WTC11 (cell line): ENCODE measurements around the gene KCNIP4. TPM values are rescaled to one million over a fixed set of nuclear protein-coding genes. Genes with fewer than 3 reads are reported as not detected.

ENCODE experiments used
- ATAC-seq: fragments of 200-7000 bp; cut with Tn5 transposase; 2 replicates; pipeline ENCODE4 v1.10.0; 2021; ENCODE audit warnings: mild to moderate bottlenecking, moderate library complexity
- CTCF ChIA-PET: fragments of 300-600 bp; sonication (Branson Sonifier 250); formaldehyde crosslinking; loops from one replicate; lab custom pipeline; 2021; ENCODE audit warnings: antibody characterized with exemption; lab: Charles Lee
- POLR2A ChIA-PET: fragments of 350-600 bp; sonication (Branson Sonifier 250); formaldehyde crosslinking; loops from one replicate; lab custom pipeline; 2021; ENCODE audit warnings: antibody characterized with exemption; lab: Charles Lee
- DNase-seq: peaks from one replicate; pipeline ENCODE4 v3.0.0; 2021; ENCODE audit warnings: low spot score
- H3K27ac Mint-ChIP-seq: 2 replicates; pipeline ENCODE4 v1.8.0; 2021; ENCODE audit warnings: mixed read lengths
- H3K27me3 Mint-ChIP-seq: 2 replicates; pipeline ENCODE4 v1.8.0; 2021; ENCODE audit warnings: low read depth, mild to moderate bottlenecking, moderate library complexity, mixed read lengths
- H3K36me3 Mint-ChIP-seq: 2 replicates; pipeline ENCODE4 v1.8.0; 2021; ENCODE audit warnings: mixed read lengths
- H3K4me1 Mint-ChIP-seq: 2 replicates; pipeline ENCODE4 v1.8.0; 2022; ENCODE audit warnings: mixed read lengths
- H3K4me3 Mint-ChIP-seq: 2 replicates; pipeline ENCODE4 v1.8.0; 2021; ENCODE audit warnings: mild to moderate bottlenecking, moderate library complexity, mixed read lengths
- H3K9me3 Mint-ChIP-seq: 2 replicates; pipeline ENCODE4 v1.8.0; 2021; ENCODE audit warnings: mixed read lengths
- CREM ChIP-seq: sonication (generic); formaldehyde crosslinking; IDR thresholded peaks from 2 replicates; pipeline ENCODE4 v1.8.1; 2022; ENCODE audit warnings: mild to moderate bottlenecking, missing genetic modification reagents, moderate library complexity
- ELF4 ChIP-seq: sonication (generic); formaldehyde crosslinking; IDR thresholded peaks from 2 replicates; pipeline ENCODE4 v1.8.1; 2022; ENCODE audit warnings: low read depth, mild to moderate bottlenecking, moderate library complexity, missing genetic modification reagents
- FOXP1 ChIP-seq: sonication (generic); formaldehyde crosslinking; IDR thresholded peaks from 2 replicates; pipeline ENCODE4 v1.8.0; 2022; ENCODE audit warnings: missing genetic modification reagents, mild to moderate bottlenecking, moderate library complexity, borderline replicate concordance
- JAZF1 ChIP-seq: fragments of 250-450 bp; sonication (Bioruptor Pico); IDR thresholded peaks from 2 replicates; pipeline ENCODE4 v1.9.0; 2021; ENCODE audit warnings: moderate library complexity, mild to moderate bottlenecking, inconsistent platforms
- JUN ChIP-seq: sonication (generic); formaldehyde crosslinking; IDR thresholded peaks from 2 replicates; pipeline ENCODE4 v1.8.0; 2023; ENCODE audit warnings: mild to moderate bottlenecking, missing genetic modification reagents
- RELA ChIP-seq: sonication (generic); formaldehyde crosslinking; IDR thresholded peaks from 2 replicates; pipeline ENCODE4 v1.8.1; 2022; ENCODE audit warnings: missing genetic modification reagents, mild to moderate bottlenecking, borderline replicate concordance
- TEAD1 ChIP-seq: sonication (generic); formaldehyde crosslinking; IDR thresholded peaks from 2 replicates; pipeline ENCODE4 v1.8.0; 2022; ENCODE audit warnings: mild to moderate bottlenecking, missing genetic modification reagents
- TEAD4 ChIP-seq: sonication (generic); formaldehyde crosslinking; IDR thresholded peaks from 2 replicates; pipeline ENCODE4 v1.8.0; 2022; ENCODE audit warnings: mild to moderate bottlenecking, missing genetic modification reagents
- ZNF232 ChIP-seq: sonication (generic); formaldehyde crosslinking; IDR thresholded peaks from 2 replicates; pipeline ENCODE4 v1.8.0; 2022; ENCODE audit warnings: mild to moderate bottlenecking, missing genetic modification reagents
- ZNF317 ChIP-seq: sonication (generic); formaldehyde crosslinking; IDR thresholded peaks from 2 replicates; pipeline ENCODE4 v1.8.1; 2023; ENCODE audit warnings: low read depth, mild to moderate bottlenecking, moderate library complexity, missing genetic modification reagents, borderline replicate concordance
- ZNF671 ChIP-seq: fragments of 250-450 bp; sonication (Bioruptor Pico); IDR thresholded peaks from 2 replicates; pipeline ENCODE4 v1.8.0; 2021; ENCODE audit warnings: mild to moderate bottlenecking
- total RNA-seq: library from RNA; stranded (reverse); gene quantifications from 3 replicates; pipeline ENCODE4 v1.2.3, GENCODE V29; 2021
- TF ChIP-seq, protein P1 (sequence below): sonication (generic); formaldehyde crosslinking; IDR thresholded peaks from 2 replicates; pipeline ENCODE4 v1.8.1; 2022; ENCODE audit warnings: mild to moderate bottlenecking, missing genetic modification reagents, moderate library complexity, borderline replicate concordance
- TF ChIP-seq, protein P2 (sequence below): sonication (generic); formaldehyde crosslinking; conservative IDR thresholded peaks from 2 replicates; pipeline ENCODE4 v1.8.1; 2022; ENCODE audit warnings: mild to moderate bottlenecking, missing genetic modification reagents
- TF ChIP-seq, protein P3 (sequence below): sonication (generic); formaldehyde crosslinking; IDR thresholded peaks from 2 replicates; pipeline ENCODE4 v1.8.0; 2023; ENCODE audit warnings: missing genetic modification reagents, mild to moderate bottlenecking, borderline replicate concordance
- TF ChIP-seq, protein P4 (sequence below): sonication (generic); formaldehyde crosslinking; IDR thresholded peaks from 2 replicates; pipeline ENCODE4 v1.8.1; 2022; ENCODE audit warnings: missing genetic modification reagents, borderline replicate concordance
- TF ChIP-seq, protein P5 (sequence below): sonication (generic); formaldehyde crosslinking; IDR thresholded peaks from 2 replicates; pipeline ENCODE4 v1.8.1; 2023; ENCODE audit warnings: mild to moderate bottlenecking, missing genetic modification reagents
- TF ChIP-seq, protein P6 (sequence below): fragments of 250-450 bp; sonication (Bioruptor Pico); IDR thresholded peaks from 2 replicates; pipeline ENCODE4 v1.9.0; 2021; ENCODE audit warnings: mild to moderate bottlenecking, borderline replicate concordance
- TF ChIP-seq, protein P7 (sequence below): fragments of 250-450 bp; sonication (Bioruptor Pico); IDR thresholded peaks from 2 replicates; pipeline ENCODE4 v1.9.0; 2021; ENCODE audit warnings: moderate library complexity, mild to moderate bottlenecking, inconsistent platforms, borderline replicate concordance

Gene KCNIP4
- total RNA-seq, 1 experiment from 2014 or later, result not detected

DNA sequence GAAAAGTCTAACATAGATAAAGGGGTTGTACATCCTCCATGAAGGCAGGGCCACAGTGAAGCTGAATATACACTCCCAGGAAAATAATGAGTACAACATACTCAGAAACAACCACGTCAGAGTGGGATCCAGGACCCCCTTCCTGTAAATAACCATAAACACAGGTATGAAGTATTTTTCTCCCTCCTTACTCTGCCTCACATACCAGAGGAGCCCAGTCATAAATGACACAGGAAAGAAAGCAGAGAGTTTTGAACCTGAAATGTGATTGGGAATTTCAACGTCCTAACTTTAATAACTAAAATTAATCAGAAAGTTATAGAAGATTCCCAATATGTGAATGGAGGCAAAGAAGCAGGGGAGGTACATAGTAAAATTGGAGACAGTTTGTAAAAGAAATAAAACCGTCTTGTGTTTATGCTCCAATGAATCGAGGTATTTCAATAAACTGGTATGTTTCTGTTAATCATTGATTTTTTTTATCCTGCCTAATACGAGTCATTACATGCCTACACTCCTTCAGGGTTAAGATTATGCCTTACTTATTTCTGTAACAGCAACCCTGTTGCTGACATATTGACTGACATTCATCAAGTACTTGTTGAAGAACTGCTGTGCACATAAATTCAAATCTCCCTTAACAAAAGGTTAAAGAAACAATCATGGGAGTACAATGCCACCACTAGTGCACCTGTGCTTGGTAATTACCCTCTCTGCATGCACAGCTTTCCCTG lies 431.3 kb downstream of the KCNIP4 start:
- ATAC-seq (no peak), DNase-seq (no peak)
- TF ChIP-seq, protein P1, sequence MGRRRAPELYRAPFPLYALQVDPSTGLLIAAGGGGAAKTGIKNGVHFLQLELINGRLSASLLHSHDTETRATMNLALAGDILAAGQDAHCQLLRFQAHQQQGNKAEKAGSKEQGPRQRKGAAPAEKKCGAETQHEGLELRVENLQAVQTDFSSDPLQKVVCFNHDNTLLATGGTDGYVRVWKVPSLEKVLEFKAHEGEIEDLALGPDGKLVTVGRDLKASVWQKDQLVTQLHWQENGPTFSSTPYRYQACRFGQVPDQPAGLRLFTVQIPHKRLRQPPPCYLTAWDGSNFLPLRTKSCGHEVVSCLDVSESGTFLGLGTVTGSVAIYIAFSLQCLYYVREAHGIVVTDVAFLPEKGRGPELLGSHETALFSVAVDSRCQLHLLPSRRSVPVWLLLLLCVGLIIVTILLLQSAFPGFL, result no peak
- TF ChIP-seq, protein P2, sequence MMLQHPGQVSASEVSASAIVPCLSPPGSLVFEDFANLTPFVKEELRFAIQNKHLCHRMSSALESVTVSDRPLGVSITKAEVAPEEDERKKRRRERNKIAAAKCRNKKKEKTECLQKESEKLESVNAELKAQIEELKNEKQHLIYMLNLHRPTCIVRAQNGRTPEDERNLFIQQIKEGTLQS (CRISPR knock-in tag), result no peak
- no peak for TF ChIP-seq TEAD4
- TF ChIP-seq ZNF232 (CRISPR knock-in tag), result no peak
- TF ChIP-seq, protein P3, sequence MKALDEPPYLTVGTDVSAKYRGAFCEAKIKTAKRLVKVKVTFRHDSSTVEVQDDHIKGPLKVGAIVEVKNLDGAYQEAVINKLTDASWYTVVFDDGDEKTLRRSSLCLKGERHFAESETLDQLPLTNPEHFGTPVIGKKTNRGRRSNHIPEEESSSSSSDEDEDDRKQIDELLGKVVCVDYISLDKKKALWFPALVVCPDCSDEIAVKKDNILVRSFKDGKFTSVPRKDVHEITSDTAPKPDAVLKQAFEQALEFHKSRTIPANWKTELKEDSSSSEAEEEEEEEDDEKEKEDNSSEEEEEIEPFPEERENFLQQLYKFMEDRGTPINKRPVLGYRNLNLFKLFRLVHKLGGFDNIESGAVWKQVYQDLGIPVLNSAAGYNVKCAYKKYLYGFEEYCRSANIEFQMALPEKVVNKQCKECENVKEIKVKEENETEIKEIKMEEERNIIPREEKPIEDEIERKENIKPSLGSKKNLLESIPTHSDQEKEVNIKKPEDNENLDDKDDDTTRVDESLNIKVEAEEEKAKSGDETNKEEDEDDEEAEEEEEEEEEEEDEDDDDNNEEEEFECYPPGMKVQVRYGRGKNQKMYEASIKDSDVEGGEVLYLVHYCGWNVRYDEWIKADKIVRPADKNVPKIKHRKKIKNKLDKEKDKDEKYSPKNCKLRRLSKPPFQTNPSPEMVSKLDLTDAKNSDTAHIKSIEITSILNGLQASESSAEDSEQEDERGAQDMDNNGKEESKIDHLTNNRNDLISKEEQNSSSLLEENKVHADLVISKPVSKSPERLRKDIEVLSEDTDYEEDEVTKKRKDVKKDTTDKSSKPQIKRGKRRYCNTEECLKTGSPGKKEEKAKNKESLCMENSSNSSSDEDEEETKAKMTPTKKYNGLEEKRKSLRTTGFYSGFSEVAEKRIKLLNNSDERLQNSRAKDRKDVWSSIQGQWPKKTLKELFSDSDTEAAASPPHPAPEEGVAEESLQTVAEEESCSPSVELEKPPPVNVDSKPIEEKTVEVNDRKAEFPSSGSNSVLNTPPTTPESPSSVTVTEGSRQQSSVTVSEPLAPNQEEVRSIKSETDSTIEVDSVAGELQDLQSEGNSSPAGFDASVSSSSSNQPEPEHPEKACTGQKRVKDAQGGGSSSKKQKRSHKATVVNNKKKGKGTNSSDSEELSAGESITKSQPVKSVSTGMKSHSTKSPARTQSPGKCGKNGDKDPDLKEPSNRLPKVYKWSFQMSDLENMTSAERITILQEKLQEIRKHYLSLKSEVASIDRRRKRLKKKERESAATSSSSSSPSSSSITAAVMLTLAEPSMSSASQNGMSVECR (CRISPR knock-in tag), result no peak
- no peak for TF ChIP-seq FOXP1
- TF ChIP-seq CREM, result no peak
- TF ChIP-seq RELA (CRISPR knock-in tag), result no peak
- TF ChIP-seq, protein P4, sequence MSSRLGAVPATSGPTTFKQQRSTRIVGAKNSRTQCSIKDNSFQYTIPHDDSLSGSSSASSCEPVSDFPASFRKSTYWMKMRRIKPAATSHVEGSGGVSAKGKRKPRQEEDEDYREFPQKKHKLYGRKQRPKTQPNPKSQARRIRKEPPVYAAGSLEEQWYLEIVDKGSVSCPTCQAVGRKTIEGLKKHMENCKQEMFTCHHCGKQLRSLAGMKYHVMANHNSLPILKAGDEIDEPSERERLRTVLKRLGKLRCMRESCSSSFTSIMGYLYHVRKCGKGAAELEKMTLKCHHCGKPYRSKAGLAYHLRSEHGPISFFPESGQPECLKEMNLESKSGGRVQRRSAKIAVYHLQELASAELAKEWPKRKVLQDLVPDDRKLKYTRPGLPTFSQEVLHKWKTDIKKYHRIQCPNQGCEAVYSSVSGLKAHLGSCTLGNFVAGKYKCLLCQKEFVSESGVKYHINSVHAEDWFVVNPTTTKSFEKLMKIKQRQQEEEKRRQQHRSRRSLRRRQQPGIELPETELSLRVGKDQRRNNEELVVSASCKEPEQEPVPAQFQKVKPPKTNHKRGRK (CRISPR knock-in tag), result no peak
- TF ChIP-seq, protein P5, sequence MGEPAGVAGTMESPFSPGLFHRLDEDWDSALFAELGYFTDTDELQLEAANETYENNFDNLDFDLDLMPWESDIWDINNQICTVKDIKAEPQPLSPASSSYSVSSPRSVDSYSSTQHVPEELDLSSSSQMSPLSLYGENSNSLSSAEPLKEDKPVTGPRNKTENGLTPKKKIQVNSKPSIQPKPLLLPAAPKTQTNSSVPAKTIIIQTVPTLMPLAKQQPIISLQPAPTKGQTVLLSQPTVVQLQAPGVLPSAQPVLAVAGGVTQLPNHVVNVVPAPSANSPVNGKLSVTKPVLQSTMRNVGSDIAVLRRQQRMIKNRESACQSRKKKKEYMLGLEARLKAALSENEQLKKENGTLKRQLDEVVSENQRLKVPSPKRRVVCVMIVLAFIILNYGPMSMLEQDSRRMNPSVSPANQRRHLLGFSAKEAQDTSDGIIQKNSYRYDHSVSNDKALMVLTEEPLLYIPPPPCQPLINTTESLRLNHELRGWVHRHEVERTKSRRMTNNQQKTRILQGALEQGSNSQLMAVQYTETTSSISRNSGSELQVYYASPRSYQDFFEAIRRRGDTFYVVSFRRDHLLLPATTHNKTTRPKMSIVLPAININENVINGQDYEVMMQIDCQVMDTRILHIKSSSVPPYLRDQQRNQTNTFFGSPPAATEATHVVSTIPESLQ (CRISPR knock-in tag), result no peak
- no peak for TF ChIP-seq ZNF317 (CRISPR knock-in tag)
- TF ChIP-seq ELF4 (CRISPR knock-in tag), result no peak
- Mint-ChIP-seq H3K27ac (no peak overlapping the region), H3K9me3 (peaks cover 6% of the 10 kb centered on the region; the same call in 1 of the 2 replicates), H3K27me3 (no peaks in the 10 kb centered on the region), H3K4me3 (no peak overlapping the region), H3K36me3 (no peaks in the 10 kb centered on the region), H3K4me1 (peaks cover 9% of the 10 kb centered on the region)
- CTCF ChIA-PET, result no interaction called here
- POLR2A ChIA-PET, result no interaction called here

DNA sequence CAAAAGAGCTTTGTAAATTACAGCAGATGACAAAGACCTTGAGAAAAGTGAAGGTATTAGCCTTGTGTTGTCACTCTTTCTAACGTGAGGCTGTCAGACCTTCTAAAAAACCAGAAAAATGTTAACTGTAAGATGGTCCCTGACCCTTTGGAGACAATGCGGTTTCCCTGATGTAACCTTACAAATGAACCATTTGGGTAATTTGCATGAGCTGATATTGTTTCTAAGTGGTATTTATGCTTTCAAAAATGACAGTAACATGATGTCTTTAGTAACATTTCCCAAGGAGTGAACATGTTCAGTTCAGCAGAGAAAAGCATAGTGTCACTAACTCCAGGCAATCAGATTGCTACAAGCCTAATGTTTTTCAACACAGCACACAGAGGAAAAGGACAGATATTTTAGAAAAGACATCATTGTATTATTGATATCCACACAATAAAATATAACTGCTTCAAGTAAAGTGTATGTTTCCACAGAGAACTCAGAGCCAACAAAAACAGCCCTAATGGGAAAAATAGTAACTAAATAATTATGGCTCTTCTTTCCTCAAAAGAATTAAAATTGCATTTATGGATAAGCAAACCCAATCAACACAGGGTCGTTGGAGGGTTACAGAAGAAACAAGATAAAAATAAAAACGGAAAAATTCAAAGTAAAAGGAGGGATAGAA lies 434.4 kb downstream of the KCNIP4 start:
- Mint-ChIP-seq H3K36me3 (no peaks in the 10 kb centered on the region), H3K4me1 (peaks cover 9% of the 10 kb centered on the region), H3K4me3 (no peak overlapping the region), H3K27ac (no peak overlapping the region), H3K9me3 (peaks cover 3% of the 10 kb centered on the region; the same call in 1 of the 2 replicates), H3K27me3 (no peaks in the 10 kb centered on the region)
- ATAC-seq, result no peak
- DNase-seq, result no peak
- CTCF ChIA-PET, result interaction anchor here (1.0 to 1.6 kb wide), 2 partner anchors 183 to 275 kb away, joined by 3 to 5 read pairs; no protein-coding TSS in a partner anchor
- POLR2A ChIA-PET, result no interaction called here
- no peak for TF ChIP-seq JAZF1 (CRISPR knock-in tag)
- no peak for TF ChIP-seq JUN
- TF ChIP-seq, protein P2 (CRISPR knock-in tag), result no peak
- TF ChIP-seq, protein P6, sequence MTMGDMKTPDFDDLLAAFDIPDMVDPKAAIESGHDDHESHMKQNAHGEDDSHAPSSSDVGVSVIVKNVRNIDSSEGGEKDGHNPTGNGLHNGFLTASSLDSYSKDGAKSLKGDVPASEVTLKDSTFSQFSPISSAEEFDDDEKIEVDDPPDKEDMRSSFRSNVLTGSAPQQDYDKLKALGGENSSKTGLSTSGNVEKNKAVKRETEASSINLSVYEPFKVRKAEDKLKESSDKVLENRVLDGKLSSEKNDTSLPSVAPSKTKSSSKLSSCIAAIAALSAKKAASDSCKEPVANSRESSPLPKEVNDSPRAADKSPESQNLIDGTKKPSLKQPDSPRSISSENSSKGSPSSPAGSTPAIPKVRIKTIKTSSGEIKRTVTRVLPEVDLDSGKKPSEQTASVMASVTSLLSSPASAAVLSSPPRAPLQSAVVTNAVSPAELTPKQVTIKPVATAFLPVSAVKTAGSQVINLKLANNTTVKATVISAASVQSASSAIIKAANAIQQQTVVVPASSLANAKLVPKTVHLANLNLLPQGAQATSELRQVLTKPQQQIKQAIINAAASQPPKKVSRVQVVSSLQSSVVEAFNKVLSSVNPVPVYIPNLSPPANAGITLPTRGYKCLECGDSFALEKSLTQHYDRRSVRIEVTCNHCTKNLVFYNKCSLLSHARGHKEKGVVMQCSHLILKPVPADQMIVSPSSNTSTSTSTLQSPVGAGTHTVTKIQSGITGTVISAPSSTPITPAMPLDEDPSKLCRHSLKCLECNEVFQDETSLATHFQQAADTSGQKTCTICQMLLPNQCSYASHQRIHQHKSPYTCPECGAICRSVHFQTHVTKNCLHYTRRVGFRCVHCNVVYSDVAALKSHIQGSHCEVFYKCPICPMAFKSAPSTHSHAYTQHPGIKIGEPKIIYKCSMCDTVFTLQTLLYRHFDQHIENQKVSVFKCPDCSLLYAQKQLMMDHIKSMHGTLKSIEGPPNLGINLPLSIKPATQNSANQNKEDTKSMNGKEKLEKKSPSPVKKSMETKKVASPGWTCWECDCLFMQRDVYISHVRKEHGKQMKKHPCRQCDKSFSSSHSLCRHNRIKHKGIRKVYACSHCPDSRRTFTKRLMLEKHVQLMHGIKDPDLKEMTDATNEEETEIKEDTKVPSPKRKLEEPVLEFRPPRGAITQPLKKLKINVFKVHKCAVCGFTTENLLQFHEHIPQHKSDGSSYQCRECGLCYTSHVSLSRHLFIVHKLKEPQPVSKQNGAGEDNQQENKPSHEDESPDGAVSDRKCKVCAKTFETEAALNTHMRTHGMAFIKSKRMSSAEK (CRISPR knock-in tag), result no peak
- no peak for TF ChIP-seq ZNF671 (CRISPR knock-in tag)
- TF ChIP-seq, protein P7, sequence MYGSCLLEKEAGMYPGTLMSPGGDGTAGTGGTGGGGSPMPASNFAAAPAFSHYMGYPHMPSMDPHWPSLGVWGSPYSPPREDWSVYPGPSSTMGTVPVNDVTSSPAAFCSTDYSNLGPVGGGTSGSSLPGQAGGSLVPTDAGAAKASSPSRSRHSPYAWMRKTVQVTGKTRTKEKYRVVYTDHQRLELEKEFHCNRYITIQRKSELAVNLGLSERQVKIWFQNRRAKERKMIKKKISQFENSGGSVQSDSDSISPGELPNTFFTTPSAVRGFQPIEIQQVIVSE (CRISPR knock-in tag), result no peak
- TF ChIP-seq TEAD1 (CRISPR knock-in tag), result no peak
